ENCODE data around the gene ARL4C.

DNA sequence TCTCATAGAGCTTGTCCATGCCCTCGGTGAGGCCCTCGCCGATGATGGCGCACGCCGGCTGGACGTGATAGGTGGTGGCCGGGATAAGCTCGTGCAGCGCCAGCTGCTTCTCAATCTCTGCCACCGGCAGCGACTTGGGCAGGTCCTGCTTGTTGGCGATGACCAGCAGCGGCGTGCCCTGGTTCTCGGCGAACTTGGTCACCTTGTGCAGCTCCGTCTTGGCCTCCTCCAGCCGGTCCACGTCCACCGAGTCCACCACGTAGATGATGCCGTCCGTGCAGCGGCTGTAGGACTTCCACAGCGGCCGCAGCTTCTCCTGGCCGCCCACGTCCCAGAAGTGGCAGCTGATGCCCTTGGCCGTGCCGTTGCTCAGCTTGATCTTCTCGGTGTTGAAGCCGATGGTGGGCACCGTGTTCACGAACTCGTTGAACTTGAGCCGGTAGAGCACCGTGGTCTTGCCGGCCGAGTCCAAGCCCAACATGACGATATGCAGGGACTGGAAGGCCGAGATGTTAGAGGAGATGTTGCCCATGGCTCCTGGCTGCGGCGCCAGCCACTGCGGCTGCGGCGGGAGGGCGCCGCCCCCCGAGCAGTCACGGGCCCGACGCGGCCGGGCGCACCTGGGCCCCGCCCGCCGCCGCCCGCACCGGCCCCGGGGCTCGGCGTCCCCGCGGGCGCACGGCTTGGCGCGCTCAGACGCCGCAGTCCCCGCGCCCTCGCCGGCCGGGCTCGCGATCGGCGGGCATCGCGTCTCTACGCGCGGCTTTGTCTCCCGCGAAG, 636 bp downstream of the ARL4C start:
- TF ChIP-seq POLR2A (IDR thresholded peaks at IDR 0.05), result no peak
- TF ChIP-seq, protein P1, sequence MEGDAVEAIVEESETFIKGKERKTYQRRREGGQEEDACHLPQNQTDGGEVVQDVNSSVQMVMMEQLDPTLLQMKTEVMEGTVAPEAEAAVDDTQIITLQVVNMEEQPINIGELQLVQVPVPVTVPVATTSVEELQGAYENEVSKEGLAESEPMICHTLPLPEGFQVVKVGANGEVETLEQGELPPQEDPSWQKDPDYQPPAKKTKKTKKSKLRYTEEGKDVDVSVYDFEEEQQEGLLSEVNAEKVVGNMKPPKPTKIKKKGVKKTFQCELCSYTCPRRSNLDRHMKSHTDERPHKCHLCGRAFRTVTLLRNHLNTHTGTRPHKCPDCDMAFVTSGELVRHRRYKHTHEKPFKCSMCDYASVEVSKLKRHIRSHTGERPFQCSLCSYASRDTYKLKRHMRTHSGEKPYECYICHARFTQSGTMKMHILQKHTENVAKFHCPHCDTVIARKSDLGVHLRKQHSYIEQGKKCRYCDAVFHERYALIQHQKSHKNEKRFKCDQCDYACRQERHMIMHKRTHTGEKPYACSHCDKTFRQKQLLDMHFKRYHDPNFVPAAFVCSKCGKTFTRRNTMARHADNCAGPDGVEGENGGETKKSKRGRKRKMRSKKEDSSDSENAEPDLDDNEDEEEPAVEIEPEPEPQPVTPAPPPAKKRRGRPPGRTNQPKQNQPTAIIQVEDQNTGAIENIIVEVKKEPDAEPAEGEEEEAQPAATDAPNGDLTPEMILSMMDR (IDR thresholded peaks at IDR 0.05), result no peak
